Activated CD4-positive, alpha-beta T cell treated with anti-CD3 and anti-CD28 coated beads, Interleukin-2, Interleukin-4, amounts not matched to agents 100 ng/mL and 50 ng/mL, durations not matched to agents 16 hours and 8 hours (primary cell): ENCODE results near the gene ING5.

ENCODE experiments used
- DNase-seq: peaks from one replicate; pipeline ENCODE4 v3.0.0-alpha.2; 2020; ENCODE audit warnings: low spot score

The ING5 gene

DNA sequence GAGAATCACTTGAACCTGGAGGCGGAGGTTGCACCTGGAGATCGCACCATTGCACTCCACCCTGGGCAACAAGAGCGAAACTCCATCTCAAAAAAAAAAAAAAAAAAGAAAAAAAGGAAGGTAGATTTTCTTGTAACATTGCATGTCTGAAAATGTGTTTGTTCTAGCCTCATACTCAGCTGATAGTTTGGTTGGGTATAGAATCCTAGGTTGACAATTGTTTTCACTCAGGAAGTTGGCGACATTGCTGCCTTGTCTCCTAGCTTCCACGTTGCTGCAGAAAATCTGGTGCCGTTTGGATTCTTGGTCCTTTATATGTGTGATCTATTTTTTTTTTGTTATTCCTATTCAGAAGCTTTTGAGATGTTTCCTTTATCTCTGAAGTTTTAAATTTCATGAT lies 4.7 kb downstream of the ING5 start:
- DNase-seq = no peak

GRCh38 chr2:241708879-241709278 lies 7.0 kb downstream of the ING5 start:
- no peak for DNase-seq

GRCh38 chr2:241719093-241719492 lies 17.3 kb downstream of the ING5 start:
- DNase-seq = no peak

- DNase-seq = no peak
Measured at GRCh38 chr2:241720099-241720498, 18.3 kb downstream of the ING5 start.

DNA sequence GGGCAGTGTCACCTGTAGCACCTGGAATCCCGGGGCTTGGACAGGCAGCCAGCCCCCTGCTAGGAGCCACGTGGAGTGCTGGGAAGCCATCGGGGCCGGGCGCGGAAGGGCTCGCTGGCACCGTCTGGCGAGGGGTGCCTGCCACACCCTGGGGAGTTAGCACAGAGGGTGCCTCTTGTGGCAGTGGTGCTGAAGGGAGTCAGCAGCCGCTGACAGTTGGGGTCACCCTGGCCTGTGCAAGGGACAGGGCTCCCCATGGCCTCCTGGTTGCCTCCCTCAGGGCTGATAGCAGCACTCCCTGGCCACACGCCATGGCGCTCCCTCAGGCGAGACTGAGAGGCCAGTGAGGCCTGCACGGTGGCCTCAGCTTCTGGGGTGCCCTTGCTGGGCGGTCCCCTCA lies 18.7 kb downstream of the ING5 start:
- no peak for DNase-seq

- DNase-seq = no peak
Measured at GRCh38 chr2:241721852-241722251, 20.0 kb downstream of the ING5 start.

DNA sequence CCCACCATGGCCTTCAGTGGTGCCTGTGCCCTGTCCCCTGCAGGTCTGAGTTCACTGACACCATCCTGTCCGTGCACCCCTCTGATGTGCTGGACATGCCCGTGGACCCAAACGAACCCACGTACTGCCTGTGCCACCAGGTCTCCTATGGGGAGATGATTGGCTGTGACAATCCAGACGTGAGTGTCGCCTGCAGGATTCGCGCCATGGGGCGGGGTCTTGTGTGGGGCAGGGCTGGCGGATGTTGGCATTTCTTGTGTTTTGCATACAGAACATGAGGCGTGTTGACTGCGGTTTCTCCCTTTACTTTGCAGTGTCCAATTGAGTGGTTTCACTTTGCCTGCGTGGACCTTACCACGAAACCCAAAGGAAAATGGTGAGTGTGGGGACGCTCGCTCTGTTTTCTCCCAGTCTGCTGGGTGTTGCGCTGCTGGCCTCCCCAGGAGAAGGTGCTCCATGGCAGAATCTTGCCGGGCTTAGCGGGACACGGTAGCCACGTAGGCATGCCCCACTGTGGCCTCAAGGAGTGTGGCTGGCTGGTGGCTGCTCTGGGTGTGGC lies 21.1 kb downstream of the ING5 start:
- DNase-seq = no peak

DNA sequence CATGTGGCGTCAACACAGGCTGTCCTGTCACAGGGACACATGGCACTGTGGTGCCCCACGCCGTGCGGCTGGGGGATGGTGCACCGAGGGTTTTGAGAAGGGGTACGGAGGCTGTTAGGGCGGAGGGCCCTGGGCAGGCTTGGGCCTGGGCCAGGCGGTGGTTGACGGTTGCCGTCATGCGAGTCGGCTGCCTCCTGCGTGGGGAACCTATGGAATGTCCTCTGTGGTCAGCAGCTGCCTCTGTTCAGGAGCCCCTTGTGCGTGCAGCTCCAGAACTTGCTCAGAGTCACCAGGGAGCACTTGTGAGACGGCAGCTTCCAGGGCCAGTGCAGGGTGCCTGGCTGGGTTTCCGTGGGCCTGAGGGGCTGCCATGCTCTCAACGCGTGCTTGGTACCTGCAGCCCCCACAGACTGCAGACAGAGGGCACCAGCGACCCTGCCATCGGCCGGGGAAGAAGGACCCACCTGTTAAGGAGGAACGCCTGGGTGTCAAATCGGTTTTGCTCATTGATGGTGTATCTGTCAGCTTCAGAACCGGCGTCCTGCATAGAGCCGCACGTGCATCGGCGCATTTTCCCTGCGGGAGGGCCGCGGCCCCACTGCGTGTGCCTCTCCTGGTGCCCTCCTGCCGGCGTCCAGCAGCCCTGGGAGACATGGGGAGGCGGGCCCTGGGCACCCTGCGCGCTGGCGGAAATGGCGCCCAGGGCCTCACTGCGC lies 22.6 kb downstream of the ING5 start:
- no peak for DNase-seq

GRCh38 chr2:241724975-241725870 lies 23.4 kb downstream of the ING5 start:
- DNase-seq = no peak

- DNase-seq = no peak
Measured at GRCh38 chr2:241726459-241726858, 24.6 kb downstream of the ING5 start.

DNA sequence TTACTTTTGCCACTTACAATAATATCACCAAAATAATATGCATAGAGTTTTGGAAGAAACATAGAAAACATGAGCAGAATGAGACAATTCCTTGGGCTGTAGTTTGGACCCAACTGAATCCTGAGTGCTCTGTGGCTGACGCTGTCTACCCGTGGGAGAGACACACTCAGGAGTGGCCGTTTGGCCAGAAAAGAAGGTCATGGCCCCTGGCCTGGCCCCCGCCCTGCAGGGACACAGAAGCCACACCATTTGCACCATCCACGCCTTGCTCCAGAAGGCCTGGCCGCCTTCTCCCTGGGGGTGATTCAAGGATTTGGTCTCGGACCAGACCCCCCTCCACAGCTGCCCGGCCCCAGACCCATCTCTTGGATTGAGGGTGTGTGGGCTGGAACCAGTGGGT lies 26.2 kb downstream of the ING5 start:
- no peak for DNase-seq

DNA sequence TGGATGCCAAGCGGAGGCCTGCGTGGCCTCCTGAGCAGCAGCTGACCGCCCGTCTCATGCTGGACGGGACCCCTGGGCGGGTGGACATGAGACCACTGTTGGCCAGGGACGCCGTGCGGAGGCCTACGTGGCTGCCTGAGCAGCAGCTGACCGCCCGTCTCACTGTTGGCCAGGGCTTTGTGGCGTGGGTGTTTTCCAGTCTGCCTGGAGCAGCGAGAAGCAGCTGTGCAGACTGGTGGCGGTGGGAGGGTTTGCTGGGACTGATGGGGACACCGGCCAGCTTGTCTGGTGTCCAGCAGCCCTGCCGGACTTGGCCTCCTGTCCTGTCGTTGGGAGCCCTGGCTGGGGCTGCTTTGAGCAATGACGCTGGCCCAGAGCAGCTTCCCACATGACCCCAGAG lies 26.8 kb downstream of the ING5 start:
- DNase-seq = no peak

GRCh38 chr2:241729868-241730267 lies 28.0 kb downstream of the ING5 start:
- no peak for DNase-seq

GRCh38 chr2:241730671-241731293 lies 28.9 kb downstream of the ING5 start:
- peak; percentile 16 for DNase-seq

- DNase-seq = peak; percentile 78
Measured at GRCh38 chr2:241732513-241733186, 30.8 kb downstream of the ING5 start.

GRCh38 chr2:241733391-241734207 lies 31.8 kb downstream of the ING5 start:
- DNase-seq = no peak

DNA sequence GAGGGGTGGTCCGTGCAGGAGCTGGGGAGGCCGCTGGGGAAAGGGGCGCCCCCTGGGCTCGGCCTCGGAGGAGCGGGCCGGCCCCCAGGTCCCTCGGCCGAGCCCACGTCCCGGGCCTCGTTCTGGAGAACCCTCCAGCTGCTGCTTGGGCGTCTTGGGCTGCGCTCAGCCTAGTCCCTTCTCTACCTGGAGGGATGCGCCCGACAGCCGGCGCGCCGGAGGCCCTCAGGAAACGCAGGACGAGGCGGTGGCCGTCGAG lies 32.3 kb downstream of the ING5 start:
- no peak for DNase-seq

- peak; percentile 94 for DNase-seq
Measured at GRCh38 chr2:241734467-241735208, 32.8 kb downstream of the ING5 start, which contains the start of gene D2HGDH. TSS of gene D2HGDH (plus strand) at chr2:241734630. CDS start at chr2:241735225, 595 bp downstream.

DNA sequence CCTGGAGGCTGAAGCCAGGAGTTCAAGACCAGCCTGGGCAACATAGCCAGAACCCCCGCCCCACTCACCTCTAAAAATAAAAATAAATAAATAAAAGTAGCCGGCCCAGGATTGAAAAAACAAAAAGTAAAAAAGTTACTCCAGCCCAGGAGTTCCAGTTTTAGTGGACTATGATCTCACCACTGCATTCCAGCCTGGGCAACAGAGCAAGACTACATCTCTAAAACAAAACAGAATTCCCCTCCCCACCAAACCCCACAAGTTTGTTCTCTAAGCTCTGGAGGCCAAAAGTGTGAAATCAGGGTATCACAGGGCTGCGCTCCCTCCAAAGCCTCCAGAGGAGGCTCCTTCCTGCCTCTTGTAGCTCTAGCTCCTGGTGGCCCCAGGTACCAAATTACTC lies 34.3 kb downstream of the ING5 start:
- DNase-seq = no peak

GRCh38 chr2:241738040-241738686 lies 36.3 kb downstream of the ING5 start:
- DNase-seq = no peak
